Fibroblast of peridontal ligament (primary cell): Measurements from ENCODE around the gene DIP2B.

Experiments
- DNase-seq: peaks from one replicate; pipeline ENCODE4 v3.0.0-alpha.2; 2010; ENCODE audit errors: extremely low read depth

The DIP2B gene

DNA sequence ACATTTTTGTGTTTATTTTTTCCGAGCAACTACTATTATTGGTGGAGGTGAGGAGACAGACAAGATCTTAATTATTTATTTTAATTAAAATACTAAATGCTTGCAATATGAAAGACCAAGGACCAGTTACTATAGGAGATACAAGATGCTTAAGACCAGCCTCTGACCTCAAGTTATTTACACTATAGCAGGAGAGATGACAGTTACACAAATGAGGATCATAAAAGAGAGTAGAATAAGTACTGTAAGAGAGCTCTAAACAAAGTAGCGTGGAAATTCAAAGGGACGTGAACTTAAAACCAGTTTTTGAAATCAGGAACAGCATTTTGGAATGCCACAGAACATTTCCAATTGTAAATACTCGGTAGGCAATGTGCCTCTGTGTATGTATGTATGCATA lies 131.1 kb downstream of the DIP2B start:
- DNase-seq = no peak

- DNase-seq = no peak
These were observed 131.7 kb downstream of the DIP2B start for GRCh38 chr12:50636505-50636904.

DNA sequence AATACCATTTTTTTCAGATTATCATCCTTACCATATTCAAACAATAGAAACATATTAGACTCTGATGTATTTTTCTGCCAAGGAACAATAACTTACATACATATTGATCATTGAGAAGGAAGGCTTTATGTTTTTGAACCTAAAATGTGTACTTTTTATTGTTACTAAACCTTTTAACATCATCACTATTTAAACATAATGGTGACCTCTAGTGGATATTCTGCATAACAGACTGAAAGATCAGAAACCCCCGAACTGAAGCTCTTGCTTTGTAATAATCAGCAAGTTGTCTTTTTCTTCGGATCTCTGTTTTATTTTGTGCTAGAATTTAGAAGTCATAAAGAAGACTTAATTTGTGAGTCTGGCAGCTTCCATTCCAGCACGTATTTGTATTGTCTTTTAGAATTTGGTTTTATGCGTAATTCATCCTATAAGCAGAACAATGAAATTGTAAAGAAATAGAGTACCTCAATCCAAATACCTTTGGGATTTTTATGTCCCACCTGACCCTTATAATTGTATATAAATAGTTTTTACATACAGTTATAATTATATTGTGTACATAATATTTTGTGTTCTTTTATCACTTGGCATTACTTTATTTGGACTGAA lies 133.2 kb downstream of the DIP2B start:
- peak; percentile 80 for DNase-seq

DNA sequence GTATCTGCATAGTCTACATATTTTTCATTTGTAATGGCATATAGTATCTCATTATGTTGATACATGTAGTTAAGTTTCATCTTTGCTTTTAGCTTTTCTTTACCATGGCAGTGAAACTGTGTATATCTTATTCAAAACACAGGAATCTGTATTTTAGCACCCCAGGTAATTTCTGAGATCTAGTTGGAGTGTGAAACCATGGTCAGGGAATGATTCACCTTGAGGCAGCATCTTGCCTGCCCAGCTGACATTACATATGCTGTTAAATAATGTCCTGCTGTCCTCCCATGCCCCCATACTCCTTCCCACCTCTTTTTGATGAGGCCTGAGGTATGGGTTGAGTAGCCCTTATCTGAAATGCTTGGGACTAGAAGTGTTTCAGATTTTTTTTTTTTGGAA lies 133.7 kb downstream of the DIP2B start:
- no peak for DNase-seq

DNA sequence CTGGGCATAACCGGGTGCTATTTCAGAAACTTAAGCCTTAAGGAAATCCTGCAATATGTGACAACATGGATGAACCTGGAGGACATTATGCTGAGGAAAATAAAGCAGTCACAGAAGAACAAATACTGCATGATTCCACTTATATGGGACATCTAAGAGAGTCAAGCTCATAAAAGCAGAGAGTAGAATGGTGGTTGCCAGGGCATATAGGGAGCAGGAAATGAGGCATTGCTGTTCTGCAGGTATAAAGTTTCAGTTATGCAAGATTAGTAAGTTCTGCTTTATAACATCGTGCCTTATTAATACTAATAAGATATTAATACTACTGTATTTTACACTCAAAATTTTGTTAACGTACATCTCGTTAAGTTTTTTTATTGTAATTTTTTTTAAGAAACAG lies 134.9 kb downstream of the DIP2B start:
- no peak for DNase-seq

- DNase-seq = no peak
These were observed 135.6 kb downstream of the DIP2B start for GRCh38 chr12:50640321-50640939.

GRCh38 chr12:50641566-50641965 lies 136.8 kb downstream of the DIP2B start:
- DNase-seq = no peak

GRCh38 chr12:50642035-50642451 lies 137.3 kb downstream of the DIP2B start:
- DNase-seq = peak; percentile 67

GRCh38 chr12:50642761-50643160 lies 138.0 kb downstream of the DIP2B start:
- no peak for DNase-seq

DNA sequence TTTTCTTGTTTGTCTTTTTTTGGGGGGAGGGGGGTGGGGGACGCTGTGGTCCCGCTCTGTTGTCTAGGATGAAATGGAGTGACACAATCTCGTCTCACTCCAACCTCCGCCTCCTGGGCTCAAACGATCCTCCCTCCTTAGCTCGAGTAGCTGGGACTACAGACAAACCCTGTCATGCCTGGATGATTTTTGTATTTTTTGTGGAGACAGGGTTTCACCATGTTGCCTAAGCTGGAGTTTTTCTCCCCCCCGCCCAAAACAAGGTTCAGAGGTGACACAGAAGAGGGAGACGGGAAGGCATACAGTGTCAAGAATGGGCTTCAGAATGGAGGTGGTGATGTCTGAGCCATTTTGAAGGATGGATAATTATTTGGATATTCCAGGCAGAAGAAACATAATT lies 142.2 kb downstream of the DIP2B start:
- DNase-seq = no peak

DNA sequence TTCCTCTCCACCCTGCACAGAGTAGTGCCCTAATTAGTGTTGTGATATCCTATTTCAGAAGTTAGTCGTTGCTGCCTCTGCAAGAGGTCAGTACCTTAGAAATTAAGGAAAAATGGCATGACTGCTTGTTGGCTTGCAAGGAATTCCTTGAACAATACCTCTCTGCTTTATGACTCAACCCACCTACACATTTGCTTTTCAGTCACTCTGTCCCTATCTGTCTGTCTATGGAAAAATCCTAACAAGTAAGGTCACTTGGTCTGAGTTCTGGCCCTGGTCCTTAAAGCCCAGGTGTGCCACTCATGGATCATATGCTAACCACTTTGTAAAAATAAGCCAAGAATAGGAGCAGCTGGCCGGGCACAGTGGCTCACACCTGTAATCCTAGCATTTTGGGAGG lies 142.7 kb downstream of the DIP2B start:
- no peak for DNase-seq

DNA sequence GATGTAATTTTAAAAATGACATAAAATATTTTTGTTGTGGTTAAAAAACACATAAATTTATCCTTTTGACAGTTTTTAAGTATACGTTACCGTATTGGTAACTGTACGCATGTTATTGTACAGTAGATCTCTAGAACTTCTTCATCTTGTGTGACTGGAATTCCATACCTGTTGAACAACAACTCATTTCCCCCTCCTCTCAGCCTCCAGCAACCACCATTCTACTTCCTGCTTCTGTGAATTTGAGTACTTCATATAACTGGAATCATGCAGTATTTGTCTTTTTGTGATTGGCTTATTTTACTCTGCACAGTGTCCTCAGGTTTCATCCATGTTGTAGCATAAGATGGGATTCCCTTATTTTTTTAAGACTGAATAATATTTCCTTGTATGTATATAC lies 145.5 kb downstream of the DIP2B start:
- DNase-seq = no peak

GRCh38 chr12:50655374-50655921 lies 150.7 kb downstream of the DIP2B start:
- DNase-seq = no peak

- DNase-seq = no peak
These were observed 154.5 kb downstream of the DIP2B start for GRCh38 chr12:50659260-50659659.

DNA sequence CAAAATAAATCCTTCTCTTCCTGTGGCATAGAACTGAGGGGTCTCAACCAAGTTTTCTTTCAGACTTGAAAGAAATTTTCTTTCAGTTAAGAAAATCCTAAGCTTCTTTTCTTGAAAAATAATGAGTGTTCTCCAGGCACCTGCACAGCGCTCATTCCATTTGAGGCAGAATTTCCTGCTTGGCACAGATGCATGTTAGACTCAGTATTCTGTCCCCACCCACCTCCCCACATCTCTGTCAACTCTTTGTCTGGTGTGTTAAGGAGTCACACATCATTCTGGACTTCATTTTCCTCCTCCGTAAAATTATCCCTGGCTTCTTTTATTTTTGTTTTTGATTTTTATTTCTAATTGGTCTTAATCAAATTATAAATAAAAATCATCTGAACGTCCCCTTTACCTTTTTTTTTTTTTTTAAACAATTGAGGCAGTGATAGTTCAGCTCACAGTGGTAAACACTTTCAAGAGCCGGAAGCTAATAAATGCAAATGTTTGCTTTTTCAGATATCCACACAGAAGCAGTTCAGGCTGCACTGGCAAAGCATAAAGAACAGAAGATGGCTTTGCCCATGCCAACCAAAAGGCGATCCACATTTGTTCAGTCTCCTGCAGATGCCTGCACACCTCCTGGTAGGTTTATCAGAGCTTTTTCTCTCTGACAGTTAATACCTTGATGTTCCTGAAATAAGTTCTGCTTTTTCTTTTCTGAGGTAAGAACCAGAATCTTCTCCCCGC lies 155.1 kb downstream of the DIP2B start:
- DNase-seq = no peak

DNA sequence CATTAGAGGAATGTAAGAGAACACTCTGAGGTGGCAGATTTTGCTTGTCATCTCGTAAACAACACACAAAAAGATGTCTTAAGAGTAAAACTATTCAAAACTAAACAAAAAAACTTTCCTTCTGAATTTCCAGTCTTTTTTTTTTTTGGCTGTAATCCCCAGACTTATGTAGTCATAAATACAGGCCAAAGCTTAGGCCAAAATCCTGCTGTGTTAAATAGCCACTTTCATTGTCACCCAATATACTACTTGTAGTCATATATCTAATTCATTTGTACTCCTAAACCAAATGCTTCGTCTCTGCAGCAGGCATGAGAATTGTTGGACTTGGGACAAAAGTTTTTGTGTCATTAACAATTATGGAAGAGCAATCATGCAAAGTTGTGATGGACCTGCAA lies 155.6 kb downstream of the DIP2B start:
- no peak for DNase-seq

DNA sequence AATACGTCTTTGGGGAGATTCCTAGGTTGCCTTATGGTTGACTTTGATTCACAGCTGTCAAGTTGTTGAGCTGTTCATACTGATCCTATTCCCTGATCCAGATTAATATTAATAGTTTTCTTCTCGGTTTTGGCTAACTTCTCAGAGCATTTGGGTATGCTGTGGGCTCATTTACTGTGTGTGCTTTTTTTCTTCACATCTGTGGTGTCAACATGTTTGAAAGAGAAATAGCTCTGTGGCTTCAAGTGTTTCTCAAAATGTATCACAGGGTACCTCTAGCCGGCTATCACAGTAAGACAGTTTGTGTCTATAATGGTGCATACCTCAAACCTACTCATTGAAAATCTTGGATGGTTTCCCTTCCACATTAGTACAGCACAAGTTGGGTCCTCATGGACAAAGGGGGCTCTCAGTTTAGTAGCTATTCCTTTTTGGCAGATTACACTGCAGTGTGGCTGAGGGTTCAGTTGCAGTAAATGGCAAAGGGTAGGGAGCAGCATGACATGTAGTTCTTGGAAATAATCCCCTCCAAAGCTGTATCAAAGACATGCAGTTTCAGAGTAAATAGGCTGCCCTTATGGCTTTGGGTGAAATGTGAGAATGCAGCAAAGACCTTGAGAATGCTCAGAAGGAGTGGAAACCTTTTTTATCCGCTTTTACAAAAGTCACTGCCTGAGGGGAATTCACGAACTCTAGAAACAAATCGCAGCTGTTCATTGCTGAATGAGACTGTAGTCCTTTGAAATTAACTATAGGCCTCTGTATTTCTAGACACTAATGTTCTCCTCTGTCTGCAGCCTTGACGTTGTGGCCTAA lies 156.7 kb downstream of the DIP2B start:
- no peak for DNase-seq

- no peak for DNase-seq
These were observed 157.3 kb downstream of the DIP2B start for GRCh38 chr12:50662116-50662510.

- DNase-seq = no peak
These were observed 160.4 kb downstream of the DIP2B start for GRCh38 chr12:50665170-50665569.

- no peak for DNase-seq
These were observed 160.8 kb downstream of the DIP2B start for GRCh38 chr12:50665609-50666008.

- no peak for DNase-seq
These were observed 161.2 kb downstream of the DIP2B start for GRCh38 chr12:50666023-50666422.

DNA sequence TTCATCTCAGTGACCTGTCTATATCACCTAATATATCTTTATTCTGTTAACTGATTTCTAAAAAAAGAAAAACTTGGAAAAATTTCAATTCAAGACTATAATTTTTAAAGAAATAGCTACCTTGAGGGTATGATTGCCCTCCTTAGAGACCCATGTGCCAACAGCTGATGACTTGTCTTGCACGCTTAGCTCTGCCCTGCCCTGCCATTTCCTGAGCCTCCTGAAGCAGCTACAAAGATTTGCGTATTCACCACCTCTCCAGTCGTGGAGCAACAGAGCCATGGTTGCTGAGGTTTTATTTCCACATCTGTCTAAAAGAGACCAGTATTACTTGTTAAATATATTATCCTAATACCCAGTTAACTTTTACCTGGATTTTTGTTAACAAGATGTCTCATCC lies 167.4 kb downstream of the DIP2B start:
- DNase-seq = no peak
